ENCODE measurements around the gene DNM1L.

DNA sequence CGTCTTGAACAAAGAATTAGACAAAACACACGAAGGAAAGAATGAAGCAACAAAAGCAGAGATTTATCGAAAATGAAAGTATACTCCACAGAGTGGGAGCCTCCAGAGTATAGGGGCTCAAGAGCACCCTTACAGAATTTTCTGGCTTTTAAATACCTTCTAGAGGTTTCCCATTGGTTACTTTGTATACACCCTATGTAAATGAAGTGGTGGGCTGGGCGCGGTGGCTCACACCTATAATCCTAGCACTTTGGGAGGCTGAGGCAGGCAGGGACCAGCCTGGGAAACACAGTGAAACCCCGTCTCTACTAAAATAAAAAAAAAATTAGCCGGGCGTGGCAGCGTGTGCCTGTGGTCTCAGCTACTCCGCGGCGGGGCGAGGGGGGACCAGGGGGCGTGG is 13.1 kb upstream of the DNM1L start:
- TF ChIP-seq RFX5 (IDR thresholded peaks at IDR 0.05; ENCODE audit: low read length) (no peak), POLR2AphosphoS5 (IDR thresholded peaks at IDR 0.05; ENCODE audit: low read depth, low read length) (no peak), SMC3 (IDR thresholded peaks at IDR 0.05; ENCODE audit: low read depth, low read length) (no peak), EP300 (IDR thresholded peaks at IDR 0.05; ENCODE audit: borderline replicate concordance in 1 of 2, low read depth in 1 of 2, low read length in 1 of 2) (no peak), RCOR1 (IDR thresholded peaks at IDR 0.05; ENCODE audit: low read length) (no peak), CHD2 (IDR thresholded peaks at IDR 0.05; ENCODE audit: low read length, partially characterized antibody) (no peak), SIN3A (IDR thresholded peaks at IDR 0.05; ENCODE audit: borderline replicate concordance, low read depth, low read length) (no peak), TAF1 (IDR thresholded peaks at IDR 0.05; ENCODE audit: borderline replicate concordance, low read depth, low read length) (no peak), MXI1 (IDR thresholded peaks at IDR 0.05; ENCODE audit: low read depth, low read length) (no peak)
- TF ChIP-seq, protein P1, sequence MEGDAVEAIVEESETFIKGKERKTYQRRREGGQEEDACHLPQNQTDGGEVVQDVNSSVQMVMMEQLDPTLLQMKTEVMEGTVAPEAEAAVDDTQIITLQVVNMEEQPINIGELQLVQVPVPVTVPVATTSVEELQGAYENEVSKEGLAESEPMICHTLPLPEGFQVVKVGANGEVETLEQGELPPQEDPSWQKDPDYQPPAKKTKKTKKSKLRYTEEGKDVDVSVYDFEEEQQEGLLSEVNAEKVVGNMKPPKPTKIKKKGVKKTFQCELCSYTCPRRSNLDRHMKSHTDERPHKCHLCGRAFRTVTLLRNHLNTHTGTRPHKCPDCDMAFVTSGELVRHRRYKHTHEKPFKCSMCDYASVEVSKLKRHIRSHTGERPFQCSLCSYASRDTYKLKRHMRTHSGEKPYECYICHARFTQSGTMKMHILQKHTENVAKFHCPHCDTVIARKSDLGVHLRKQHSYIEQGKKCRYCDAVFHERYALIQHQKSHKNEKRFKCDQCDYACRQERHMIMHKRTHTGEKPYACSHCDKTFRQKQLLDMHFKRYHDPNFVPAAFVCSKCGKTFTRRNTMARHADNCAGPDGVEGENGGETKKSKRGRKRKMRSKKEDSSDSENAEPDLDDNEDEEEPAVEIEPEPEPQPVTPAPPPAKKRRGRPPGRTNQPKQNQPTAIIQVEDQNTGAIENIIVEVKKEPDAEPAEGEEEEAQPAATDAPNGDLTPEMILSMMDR (IDR thresholded peaks at IDR 0.05), result no peak
- TF ChIP-seq, protein P2, sequence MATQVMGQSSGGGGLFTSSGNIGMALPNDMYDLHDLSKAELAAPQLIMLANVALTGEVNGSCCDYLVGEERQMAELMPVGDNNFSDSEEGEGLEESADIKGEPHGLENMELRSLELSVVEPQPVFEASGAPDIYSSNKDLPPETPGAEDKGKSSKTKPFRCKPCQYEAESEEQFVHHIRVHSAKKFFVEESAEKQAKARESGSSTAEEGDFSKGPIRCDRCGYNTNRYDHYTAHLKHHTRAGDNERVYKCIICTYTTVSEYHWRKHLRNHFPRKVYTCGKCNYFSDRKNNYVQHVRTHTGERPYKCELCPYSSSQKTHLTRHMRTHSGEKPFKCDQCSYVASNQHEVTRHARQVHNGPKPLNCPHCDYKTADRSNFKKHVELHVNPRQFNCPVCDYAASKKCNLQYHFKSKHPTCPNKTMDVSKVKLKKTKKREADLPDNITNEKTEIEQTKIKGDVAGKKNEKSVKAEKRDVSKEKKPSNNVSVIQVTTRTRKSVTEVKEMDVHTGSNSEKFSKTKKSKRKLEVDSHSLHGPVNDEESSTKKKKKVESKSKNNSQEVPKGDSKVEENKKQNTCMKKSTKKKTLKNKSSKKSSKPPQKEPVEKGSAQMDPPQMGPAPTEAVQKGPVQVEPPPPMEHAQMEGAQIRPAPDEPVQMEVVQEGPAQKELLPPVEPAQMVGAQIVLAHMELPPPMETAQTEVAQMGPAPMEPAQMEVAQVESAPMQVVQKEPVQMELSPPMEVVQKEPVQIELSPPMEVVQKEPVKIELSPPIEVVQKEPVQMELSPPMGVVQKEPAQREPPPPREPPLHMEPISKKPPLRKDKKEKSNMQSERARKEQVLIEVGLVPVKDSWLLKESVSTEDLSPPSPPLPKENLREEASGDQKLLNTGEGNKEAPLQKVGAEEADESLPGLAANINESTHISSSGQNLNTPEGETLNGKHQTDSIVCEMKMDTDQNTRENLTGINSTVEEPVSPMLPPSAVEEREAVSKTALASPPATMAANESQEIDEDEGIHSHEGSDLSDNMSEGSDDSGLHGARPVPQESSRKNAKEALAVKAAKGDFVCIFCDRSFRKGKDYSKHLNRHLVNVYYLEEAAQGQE (IDR thresholded peaks at IDR 0.05; ENCODE audit: low read depth, low read length), result no peak
- TF ChIP-seq, protein P3, sequence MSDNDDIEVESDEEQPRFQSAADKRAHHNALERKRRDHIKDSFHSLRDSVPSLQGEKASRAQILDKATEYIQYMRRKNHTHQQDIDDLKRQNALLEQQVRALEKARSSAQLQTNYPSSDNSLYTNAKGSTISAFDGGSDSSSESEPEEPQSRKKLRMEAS (IDR thresholded peaks at IDR 0.05; ENCODE audit: low read depth), result no peak
- TF ChIP-seq, protein P4, sequence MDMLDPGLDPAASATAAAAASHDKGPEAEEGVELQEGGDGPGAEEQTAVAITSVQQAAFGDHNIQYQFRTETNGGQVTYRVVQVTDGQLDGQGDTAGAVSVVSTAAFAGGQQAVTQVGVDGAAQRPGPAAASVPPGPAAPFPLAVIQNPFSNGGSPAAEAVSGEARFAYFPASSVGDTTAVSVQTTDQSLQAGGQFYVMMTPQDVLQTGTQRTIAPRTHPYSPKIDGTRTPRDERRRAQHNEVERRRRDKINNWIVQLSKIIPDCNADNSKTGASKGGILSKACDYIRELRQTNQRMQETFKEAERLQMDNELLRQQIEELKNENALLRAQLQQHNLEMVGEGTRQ (IDR thresholded peaks at IDR 0.05; ENCODE audit: borderline replicate concordance, low read depth, low read length), result no peak

Data from SK-N-SH (cell line).